ENCODE measurements around the gene TECPR2.

DNA sequence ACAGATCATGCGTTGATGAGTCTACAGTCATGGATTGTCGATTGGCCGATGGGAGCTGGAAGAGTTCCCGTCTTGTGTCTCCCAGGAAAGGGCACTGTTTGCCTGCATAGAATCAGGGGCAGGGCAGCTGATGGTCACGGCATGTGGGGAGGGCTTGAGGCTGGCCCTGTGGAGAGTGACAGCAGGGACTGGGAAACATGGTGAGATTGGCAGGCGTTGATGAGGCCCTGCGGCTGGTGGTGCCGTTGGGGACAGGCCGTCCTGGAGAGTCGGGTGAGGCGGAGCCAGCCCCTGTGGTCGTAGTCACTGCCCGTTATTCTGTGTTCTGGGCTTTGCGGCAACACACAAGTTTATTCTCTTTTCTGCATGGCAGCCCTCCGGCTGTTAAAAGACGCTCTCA is 52.9 kb downstream of the TECPR2 start:
- no peak for TF ChIP-seq CTCF (IDR thresholded peaks at IDR 0.05; ENCODE audit: insufficient read depth, low read depth, low read length)
- no peak for TF ChIP-seq EZH2 (IDR thresholded peaks at IDR 0.05; ENCODE audit: insufficient read depth, low read length)

All from astrocyte (in vitro differentiated cells and primary cell).